GM12891 (cell line): ENCODE results near the gene WTIP.

Experiments
- PAX5 ChIP-seq: IDR thresholded peaks from 2 replicates; pipeline ENCODE4 v1.6.1; 2011; ENCODE audit warnings: low read length, moderate library complexity, mild to moderate bottlenecking; ENCODE audit not compliant: insufficient read depth, severe bottlenecking
- POLR2A ChIP-seq: IDR thresholded peaks from 2 replicates; pipeline ENCODE4 v1.6.1; 2011; ENCODE audit warnings: low read depth, low read length, control low read depth
- POLR2AphosphoS5 ChIP-seq: IDR thresholded peaks from 2 replicates; pipeline ENCODE4 v1.6.1; 2011; ENCODE audit warnings: low read depth, low read length, control low read depth
- POU2F2 ChIP-seq: IDR thresholded peaks from 2 replicates; pipeline ENCODE4 v1.6.1; 2011; ENCODE audit warnings: low read depth, mild to moderate bottlenecking, control low read depth, low read length, moderate library complexity
- SPI1 ChIP-seq: IDR thresholded peaks from 2 replicates; pipeline ENCODE4 v1.6.1; 2011; ENCODE audit warnings: low read depth, low read length, control low read depth
- TAF1 ChIP-seq: IDR thresholded peaks from 2 replicates; pipeline ENCODE4 v1.6.1; 2011; ENCODE audit warnings: low read depth, low read length, control low read depth

- TF ChIP-seq POLR2AphosphoS5 (no peak), POLR2A (no peak), TAF1 (no peak), SPI1 (no peak), PAX5 (no peak), POU2F2 (no peak)
Observed at GRCh38 chr19:34540811-34541557, 59.4 kb downstream of the WTIP start.
